Right lobe of liver (tissue), 4 donors: ENCODE data around the gene YJEFN3.

ENCODE experiments used
- POLR2A ChIP-seq: fragments of 450-650 bp; IDR thresholded peaks from one replicate; pipeline ENCODE4 v1.6.1; 2017; ENCODE audit warnings: antibody characterized with exemption, mild to moderate bottlenecking
- TF ChIP-seq, protein P1 (sequence below), 4 donors: fragments of 200-600 bp in 3 of 4; fragments of 450-650 bp in 1 of 4; IDR thresholded peaks; one replicate each; pipeline versions ENCODE4 v1.5.1 to v1.8.0; 2016 to 2022; ENCODE audit warnings: antibody characterized with exemption in 4 of 4, mild to moderate bottlenecking in 2 of 4
- donor health status: DM: no; HTN: no; CAD: no.
- donor health status: DM: no; HTN: no; CAD: no.
- donor health status: DM: no; HTN: yes; CAD: no.

- TF ChIP-seq, protein P1, sequence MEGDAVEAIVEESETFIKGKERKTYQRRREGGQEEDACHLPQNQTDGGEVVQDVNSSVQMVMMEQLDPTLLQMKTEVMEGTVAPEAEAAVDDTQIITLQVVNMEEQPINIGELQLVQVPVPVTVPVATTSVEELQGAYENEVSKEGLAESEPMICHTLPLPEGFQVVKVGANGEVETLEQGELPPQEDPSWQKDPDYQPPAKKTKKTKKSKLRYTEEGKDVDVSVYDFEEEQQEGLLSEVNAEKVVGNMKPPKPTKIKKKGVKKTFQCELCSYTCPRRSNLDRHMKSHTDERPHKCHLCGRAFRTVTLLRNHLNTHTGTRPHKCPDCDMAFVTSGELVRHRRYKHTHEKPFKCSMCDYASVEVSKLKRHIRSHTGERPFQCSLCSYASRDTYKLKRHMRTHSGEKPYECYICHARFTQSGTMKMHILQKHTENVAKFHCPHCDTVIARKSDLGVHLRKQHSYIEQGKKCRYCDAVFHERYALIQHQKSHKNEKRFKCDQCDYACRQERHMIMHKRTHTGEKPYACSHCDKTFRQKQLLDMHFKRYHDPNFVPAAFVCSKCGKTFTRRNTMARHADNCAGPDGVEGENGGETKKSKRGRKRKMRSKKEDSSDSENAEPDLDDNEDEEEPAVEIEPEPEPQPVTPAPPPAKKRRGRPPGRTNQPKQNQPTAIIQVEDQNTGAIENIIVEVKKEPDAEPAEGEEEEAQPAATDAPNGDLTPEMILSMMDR (IDR thresholded peaks at IDR 0.05): no peak
- TF ChIP-seq POLR2A: no peak
Observed at GRCh38 chr19:19527674-19528625, 761 bp upstream of the YJEFN3 start.
